Measurements from ENCODE around the gene IVD.

The IVD gene

GRCh38 chr15:40463886-40464545, 58.4 kb downstream of the IVD start:
- DNase-seq: no peak

- DNase-seq: no peak
These were observed 59.1 kb downstream of the IVD start for GRCh38 chr15:40464595-40465185.

- DNase-seq: no peak
These were observed 60.3 kb downstream of the IVD start for GRCh38 chr15:40465939-40466338.

GRCh38 chr15:40466426-40467260, 61.0 kb downstream of the IVD start:
- no peak for DNase-seq

- no peak for DNase-seq
These were observed 61.6 kb downstream of the IVD start for GRCh38 chr15:40467261-40467615.

- DNase-seq: no peak
These were observed 63.3 kb downstream of the IVD start for GRCh38 chr15:40468898-40469331.

- no peak for DNase-seq
These were observed 64.3 kb downstream of the IVD start for GRCh38 chr15:40469776-40470390.

- DNase-seq: peak; percentile 69
These were observed 65.0 kb downstream of the IVD start, which contains the start of gene CHST14 for GRCh38 chr15:40470423-40471104. Gene CHST14 (plus strand): TSS chr15:40470984. CDS start chr15:40471214, 230 bp downstream.
